Keratinocyte (primary cell): ENCODE data around the gene HSF5.

Experiments used
- EZH2 ChIP-seq: IDR thresholded peaks from one replicate; pipeline ENCODE4 v1.6.1; 2012; ENCODE audit warnings: inconsistent platforms, mild to moderate bottlenecking, low read length, moderate library complexity
- TF ChIP-seq, protein P1 (sequence below), 3 experiments: IDR thresholded peaks in 1 of 3; conservative IDR thresholded peaks in 1 of 3; optimal IDR thresholded peaks in 1 of 3; 2 replicates in 2 of 3; 3 replicates in 1 of 3; pipeline versions ENCODE3 to v1.5.1; 2011; ENCODE audit warnings: low read length in 3 of 3, mild to moderate bottlenecking in 3 of 3, moderate library complexity in 2 of 3, control low read depth in 1 of 3, inconsistent platforms in 1 of 3; ENCODE audit not compliant: insufficient read depth in 2 of 3; ENCODE audit errors: extremely low read depth in 1 of 3

DNA sequence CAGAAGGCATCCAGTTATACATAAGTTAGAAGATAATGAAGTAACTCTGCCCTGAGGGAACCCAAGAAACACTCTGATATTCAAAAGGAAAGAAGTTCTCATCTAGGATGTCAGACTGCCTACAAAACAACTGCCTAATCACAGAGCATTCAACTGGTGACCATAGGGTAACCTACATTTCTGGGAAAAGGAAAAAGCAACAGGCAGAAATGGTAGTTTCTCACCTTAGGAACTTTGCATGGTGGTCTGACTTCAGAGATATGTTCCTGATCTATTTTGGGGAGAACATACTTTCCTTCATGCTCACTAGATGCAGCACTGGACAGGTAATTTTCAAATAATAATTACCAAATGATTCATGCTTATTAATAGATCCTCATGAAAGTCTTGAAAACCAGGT lies 87.4 kb downstream of the HSF5 start:
- TF ChIP-seq, protein P1, sequence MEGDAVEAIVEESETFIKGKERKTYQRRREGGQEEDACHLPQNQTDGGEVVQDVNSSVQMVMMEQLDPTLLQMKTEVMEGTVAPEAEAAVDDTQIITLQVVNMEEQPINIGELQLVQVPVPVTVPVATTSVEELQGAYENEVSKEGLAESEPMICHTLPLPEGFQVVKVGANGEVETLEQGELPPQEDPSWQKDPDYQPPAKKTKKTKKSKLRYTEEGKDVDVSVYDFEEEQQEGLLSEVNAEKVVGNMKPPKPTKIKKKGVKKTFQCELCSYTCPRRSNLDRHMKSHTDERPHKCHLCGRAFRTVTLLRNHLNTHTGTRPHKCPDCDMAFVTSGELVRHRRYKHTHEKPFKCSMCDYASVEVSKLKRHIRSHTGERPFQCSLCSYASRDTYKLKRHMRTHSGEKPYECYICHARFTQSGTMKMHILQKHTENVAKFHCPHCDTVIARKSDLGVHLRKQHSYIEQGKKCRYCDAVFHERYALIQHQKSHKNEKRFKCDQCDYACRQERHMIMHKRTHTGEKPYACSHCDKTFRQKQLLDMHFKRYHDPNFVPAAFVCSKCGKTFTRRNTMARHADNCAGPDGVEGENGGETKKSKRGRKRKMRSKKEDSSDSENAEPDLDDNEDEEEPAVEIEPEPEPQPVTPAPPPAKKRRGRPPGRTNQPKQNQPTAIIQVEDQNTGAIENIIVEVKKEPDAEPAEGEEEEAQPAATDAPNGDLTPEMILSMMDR (optimal IDR thresholded peaks at IDR 0.05 in 1 of 3, IDR thresholded peaks at IDR 0.05 in 1 of 3, conservative IDR thresholded peaks at IDR 0.05 in 1 of 3; ENCODE audit: extremely low read depth in 1 of 3, insufficient read depth in 2 of 3, low read length in 3 of 3), result no peak
- no peak for TF ChIP-seq EZH2
